GM23338 (cell line): ENCODE results near the gene CMKLR1. TPM values are rescaled to one million over a fixed set of nuclear protein-coding genes. Genes with fewer than 3 reads are reported as not detected.

Experiments
- ATAC-seq: fragments of 200-7000 bp; cut with Tn5 transposase; 3 replicates; pipeline ENCODE4 v1.9.1; 2020
- DNase-seq: peaks from one replicate; pipeline ENCODE4 v3.0.0-alpha.2; 2015; ENCODE audit warnings: low spot score
- H2AFZ ChIP-seq: fragments of 200-600 bp; sonication (generic); 2 replicates; pipeline ENCODE4 v1.8.0; 2016; ENCODE audit warnings: antibody characterized with exemption, mild to moderate bottlenecking, moderate library complexity
- H3F3A ChIP-seq: fragments of 200-600 bp; sonication (generic); replicated peaks from 2 replicates; pipeline ENCODE4 v1.8.0; 2017; ENCODE audit warnings: antibody characterized with exemption, mixed run types, low read depth
- H3K27ac ChIP-seq: fragments of 200-600 bp; sonication (generic); 2 replicates; pipeline ENCODE4 v1.6.1; 2016; ENCODE audit warnings: low read depth
- H3K27me3 ChIP-seq: fragments of 200-600 bp; sonication (generic); 2 replicates; pipeline ENCODE4 v1.8.0; 2016; ENCODE audit warnings: mild to moderate bottlenecking, mixed run types, moderate library complexity; ENCODE audit not compliant: insufficient read depth
- H3K36me3 ChIP-seq: fragments of 200-600 bp; sonication (generic); 2 replicates; pipeline ENCODE4 v1.8.0; 2016; ENCODE audit warnings: mild to moderate bottlenecking; ENCODE audit not compliant: insufficient read depth
- H3K4me1 ChIP-seq: fragments of 200-600 bp; sonication (generic); 2 replicates; pipeline ENCODE4 v1.8.0; 2016; ENCODE audit warnings: mild to moderate bottlenecking, moderate library complexity; ENCODE audit not compliant: insufficient read depth
- H3K4me2 ChIP-seq: fragments of 200-600 bp; sonication (generic); 2 replicates; pipeline ENCODE4 v1.7.1; 2017; ENCODE audit warnings: mixed run types
- H3K4me3 ChIP-seq: fragments of 200-600 bp; sonication (generic); 2 replicates; pipeline ENCODE4 v1.6.1; 2016; ENCODE audit warnings: mixed run types
- H3K79me2 ChIP-seq: fragments of 200-600 bp; sonication (generic); replicated peaks from 2 replicates; pipeline ENCODE4 v1.8.0; 2017; ENCODE audit warnings: mild to moderate bottlenecking; ENCODE audit not compliant: insufficient read depth
- H3K9me2 ChIP-seq: fragments of 200-600 bp; sonication (generic); 2 replicates; pipeline ENCODE4 v1.8.0; 2017; ENCODE audit not compliant: insufficient read depth
- H4K20me1 ChIP-seq: fragments of 200-600 bp; sonication (generic); replicated peaks from 2 replicates; pipeline ENCODE4 v1.8.0; 2017; ENCODE audit warnings: mild to moderate bottlenecking; ENCODE audit not compliant: insufficient read depth
- H3K27ac Mint-ChIP-seq: 2 replicates; pipeline ENCODE4 v1.8.0; 2020; ENCODE audit warnings: inconsistent platforms, mild to moderate bottlenecking, moderate library complexity, mixed read lengths
- H3K27me3 Mint-ChIP-seq: 3 replicates; pipeline ENCODE4 v1.8.0; 2022; ENCODE audit warnings: low read depth, mild to moderate bottlenecking, moderate library complexity, mixed read lengths, inconsistent platforms; ENCODE audit not compliant: insufficient read depth, poor library complexity
- H3K36me3 Mint-ChIP-seq: 3 replicates; pipeline ENCODE4 v1.8.0; 2021; ENCODE audit warnings: low read depth, mild to moderate bottlenecking, inconsistent platforms, moderate library complexity, mixed read lengths
- H3K4me1 Mint-ChIP-seq: 3 replicates; pipeline ENCODE4 v1.8.0; 2020; ENCODE audit warnings: mild to moderate bottlenecking, inconsistent platforms, mixed read lengths
- H3K4me3 Mint-ChIP-seq: 3 replicates; pipeline ENCODE4 v1.8.0; 2021; ENCODE audit warnings: moderate library complexity, mild to moderate bottlenecking, inconsistent platforms, mixed read lengths
- H3K9me3 Mint-ChIP-seq: 3 replicates; pipeline ENCODE4 v1.8.0; 2020; ENCODE audit warnings: moderate library complexity, mild to moderate bottlenecking, inconsistent platforms, mixed read lengths
- EZH2 ChIP-seq: fragments of 200-600 bp; sonication (generic); IDR thresholded peaks from one replicate; pipeline ENCODE4 v1.8.0; 2017; ENCODE audit warnings: antibody characterized with exemption, mild to moderate bottlenecking, low read depth; ENCODE audit not compliant: unreplicated experiment
- EZH2phosphoT487 ChIP-seq: fragments of 200-600 bp; sonication (generic); IDR thresholded peaks from one replicate; pipeline ENCODE4 v1.8.1; 2018; ENCODE audit warnings: antibody characterized with exemption; ENCODE audit not compliant: unreplicated experiment
- JUNB ChIP-seq: IDR thresholded peaks from one replicate; pipeline ENCODE4 v1.6.1; 2016; ENCODE audit warnings: antibody characterized with exemption; ENCODE audit not compliant: unreplicated experiment
- NANOG ChIP-seq: IDR thresholded peaks from 2 replicates; pipeline ENCODE4 v1.6.1; 2016; ENCODE audit warnings: antibody characterized with exemption, borderline replicate concordance
- POLR2AphosphoS5 ChIP-seq: IDR thresholded peaks from 2 replicates; pipeline ENCODE4 v1.6.1; 2016; ENCODE audit warnings: antibody characterized with exemption, low read depth
- REST ChIP-seq: IDR thresholded peaks from one replicate; pipeline ENCODE4 v1.6.1; 2018; ENCODE audit warnings: antibody characterized with exemption; ENCODE audit not compliant: unreplicated experiment
- STAT1 ChIP-seq: IDR thresholded peaks from one replicate; pipeline ENCODE4 v1.6.1; 2016; ENCODE audit warnings: antibody characterized with exemption; ENCODE audit not compliant: unreplicated experiment
- ZNF331 ChIP-seq: fragments of 250-450 bp; sonication (Bioruptor Pico); IDR thresholded peaks from 2 replicates; pipeline ENCODE4 v1.5.0; 2020; ENCODE audit warnings: low read depth, mild to moderate bottlenecking, moderate library complexity
- polyA plus RNA-seq: library from polyadenylated mRNA; unstranded; fragments of >200 nt; fragmentation: Nextera tagmentation; extraction: Ambion mirVana; gene quantifications from 2 replicates; pipeline ENCODE4 v1.2.1, GENCODE V29; 2016
- total RNA-seq: library from RNA; depleted of rRNA; stranded (reverse); fragments of >200 nt; shearing (Covaris generic); gene quantifications from 2 replicates; pipeline ENCODE4 v1.2.3, GENCODE V29; 2014
- TF ChIP-seq, protein P1 (sequence below), 2 experiments: fragments of 200-600 bp in 1 of 2; sonication (generic) in 1 of 2; conservative IDR thresholded peaks; 2 replicates each; pipeline versions ENCODE4 v1.5.1 to v1.6.1; 2016 to 2017; ENCODE audit warnings: antibody characterized with exemption in 2 of 2, low read depth in 2 of 2, mild to moderate bottlenecking in 2 of 2, moderate library complexity in 1 of 2
- TF ChIP-seq, protein P2 (sequence below): IDR thresholded peaks from 2 replicates; pipeline ENCODE4 v1.6.1; 2016; ENCODE audit warnings: antibody characterized with exemption

CMKLR1 gene
- total and polyA plus RNA-seq, 2 experiments from 2014 or later = 0.40 to 2.6 TPM

DNA sequence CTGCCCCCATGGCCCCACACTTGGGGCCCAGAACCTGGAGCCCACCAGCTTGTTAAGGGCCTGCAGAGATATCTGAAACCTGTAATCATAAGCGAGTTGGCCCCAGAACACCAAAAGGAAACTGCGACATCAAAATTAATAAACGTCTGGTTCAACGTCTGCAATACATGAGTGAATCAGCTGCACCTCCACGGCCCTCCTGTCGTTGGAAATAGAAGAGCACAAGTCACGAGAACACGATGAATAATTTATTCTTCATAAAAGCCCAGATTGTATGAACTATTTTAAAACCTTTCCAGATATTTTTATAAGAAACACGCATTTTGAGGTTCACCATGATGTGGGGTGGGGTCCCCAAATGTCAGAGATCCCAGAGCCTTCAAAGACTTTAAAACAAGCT is 9.7 kb upstream of the CMKLR1 start:
- Histone ChIP-seq H3K79me2 (no peaks in the 10 kb centered on the region), H3K9me2 (no peaks in the 10 kb centered on the region), H3K4me3 (no peak overlapping the region), H3K27me3 (no peaks in the 10 kb centered on the region), H2AFZ (no peak overlapping the region), H4K20me1 (no peaks in the 10 kb centered on the region), H3K36me3 (no peaks in the 10 kb centered on the region), H3K4me1 (no peaks in the 10 kb centered on the region), H3K4me2 (no peak overlapping the region), H3K27ac (no peak overlapping the region), H3F3A (no peaks in the 10 kb centered on the region)
- Mint-ChIP-seq H3K9me3 (peaks cover 4% of the 10 kb centered on the region; the same call in 2 of the 3 replicates), H3K4me3 (no peak overlapping the region), H3K4me1 (peaks cover 10% of the 10 kb centered on the region), H3K36me3 (no peaks in the 10 kb centered on the region), H3K27ac (no peak overlapping the region), H3K27me3 (peaks cover 14% of the 10 kb centered on the region)
- ATAC-seq (no peak), DNase-seq (no peak)
- TF ChIP-seq, protein P1, sequence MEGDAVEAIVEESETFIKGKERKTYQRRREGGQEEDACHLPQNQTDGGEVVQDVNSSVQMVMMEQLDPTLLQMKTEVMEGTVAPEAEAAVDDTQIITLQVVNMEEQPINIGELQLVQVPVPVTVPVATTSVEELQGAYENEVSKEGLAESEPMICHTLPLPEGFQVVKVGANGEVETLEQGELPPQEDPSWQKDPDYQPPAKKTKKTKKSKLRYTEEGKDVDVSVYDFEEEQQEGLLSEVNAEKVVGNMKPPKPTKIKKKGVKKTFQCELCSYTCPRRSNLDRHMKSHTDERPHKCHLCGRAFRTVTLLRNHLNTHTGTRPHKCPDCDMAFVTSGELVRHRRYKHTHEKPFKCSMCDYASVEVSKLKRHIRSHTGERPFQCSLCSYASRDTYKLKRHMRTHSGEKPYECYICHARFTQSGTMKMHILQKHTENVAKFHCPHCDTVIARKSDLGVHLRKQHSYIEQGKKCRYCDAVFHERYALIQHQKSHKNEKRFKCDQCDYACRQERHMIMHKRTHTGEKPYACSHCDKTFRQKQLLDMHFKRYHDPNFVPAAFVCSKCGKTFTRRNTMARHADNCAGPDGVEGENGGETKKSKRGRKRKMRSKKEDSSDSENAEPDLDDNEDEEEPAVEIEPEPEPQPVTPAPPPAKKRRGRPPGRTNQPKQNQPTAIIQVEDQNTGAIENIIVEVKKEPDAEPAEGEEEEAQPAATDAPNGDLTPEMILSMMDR (conservative IDR thresholded peaks at IDR 0.05; ENCODE audit: low read depth in 2 of 2) = no peak
- TF ChIP-seq NANOG = no peak
- no peak for TF ChIP-seq ZNF331 (CRISPR knock-in tag)
- no peak for TF ChIP-seq JUNB
- TF ChIP-seq, protein P2, sequence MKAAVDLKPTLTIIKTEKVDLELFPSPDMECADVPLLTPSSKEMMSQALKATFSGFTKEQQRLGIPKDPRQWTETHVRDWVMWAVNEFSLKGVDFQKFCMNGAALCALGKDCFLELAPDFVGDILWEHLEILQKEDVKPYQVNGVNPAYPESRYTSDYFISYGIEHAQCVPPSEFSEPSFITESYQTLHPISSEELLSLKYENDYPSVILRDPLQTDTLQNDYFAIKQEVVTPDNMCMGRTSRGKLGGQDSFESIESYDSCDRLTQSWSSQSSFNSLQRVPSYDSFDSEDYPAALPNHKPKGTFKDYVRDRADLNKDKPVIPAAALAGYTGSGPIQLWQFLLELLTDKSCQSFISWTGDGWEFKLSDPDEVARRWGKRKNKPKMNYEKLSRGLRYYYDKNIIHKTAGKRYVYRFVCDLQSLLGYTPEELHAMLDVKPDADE = no peak
- no peak for TF ChIP-seq POLR2AphosphoS5
- no peak for TF ChIP-seq EZH2

- peak overlapping the region; percentile 84 for H2AFZ ChIP-seq
- Mint-ChIP-seq H3K4me1 (peaks cover 10% of the 10 kb centered on the region), H3K36me3 (no peaks in the 10 kb centered on the region), H3K9me3 (peaks cover 4% of the 10 kb centered on the region; the same call in 2 of the 3 replicates), H3K4me3 (no peak overlapping the region), H3K27me3 (peaks cover 13% of the 10 kb centered on the region), H3K27ac (no peak overlapping the region)
- DNase-seq = no peak
- H3K79me2 ChIP-seq = no peaks in the 10 kb centered on the region
- H3K4me3 ChIP-seq = no peak overlapping the region
- H3K9me2 ChIP-seq = no peaks in the 10 kb centered on the region
- H3K27me3 ChIP-seq = no peaks in the 10 kb centered on the region
- H3K4me1 ChIP-seq = no peaks in the 10 kb centered on the region
- H3K36me3 ChIP-seq = no peaks in the 10 kb centered on the region
- H3K27ac ChIP-seq = no peak overlapping the region
- H3F3A ChIP-seq = no peaks in the 10 kb centered on the region
- H3K4me2 ChIP-seq = no peak overlapping the region
- no peak; the same call in 2 of the 3 replicates for ATAC-seq
- no peaks in the 10 kb centered on the region for H4K20me1 ChIP-seq
- TF ChIP-seq EZH2phosphoT487 (no peak), POLR2AphosphoS5 (no peak), EZH2 (no peak), REST (no peak), STAT1 (no peak)
- TF ChIP-seq, protein P1 (conservative IDR thresholded peaks at IDR 0.05; ENCODE audit: low read depth in 2 of 2) = no peak
- TF ChIP-seq, protein P2 = no peak
Observed at GRCh38 chr12:108346727-108347710, 7.9 kb upstream of the CMKLR1 start.
